ELF-1 (cell line): Measurements from ENCODE around the gene CLPX.
A peak's percentile ranks its signal among the peaks of the same experiment; 100 is the strongest.
"Not testable (repeated sequence)": the region's sequence is repeated elsewhere in the genome, so short reads cannot be mapped to it uniquely, and the experiment has no call there.

Experiments
- DNase-seq: peaks from one replicate; pipeline ENCODE4 v3.0.0-alpha.2; 2016; ENCODE audit warnings: low read depth, low spot score

The CLPX gene

GRCh38 chr15:65101891-65102708 lies 83.0 kb downstream of the CLPX start:
- peak; percentile 24 for DNase-seq

- peak; percentile 84 for DNase-seq
These were observed 83.7 kb downstream of the CLPX start for GRCh38 chr15:65101411-65101890.

- no peak for DNase-seq
These were observed 84.7 kb downstream of the CLPX start for GRCh38 chr15:65100442-65100841.

GRCh38 chr15:65099801-65100200 lies 85.3 kb downstream of the CLPX start:
- DNase-seq = not testable (repeated sequence)

- DNase-seq = no peak
These were observed 85.8 kb downstream of the CLPX start for GRCh38 chr15:65099336-65099735.
